ENCODE data around the gene NPY1R.

NPY1R gene

GRCh38 chr4:163332526-163333406 is at the start of gene NPY1R:
NPY1R (minus strand) TSS chr4:163332596; CDS start chr4:163326554, 6,042 bp downstream.
- peak; percentile 51 for DNase-seq

DNA sequence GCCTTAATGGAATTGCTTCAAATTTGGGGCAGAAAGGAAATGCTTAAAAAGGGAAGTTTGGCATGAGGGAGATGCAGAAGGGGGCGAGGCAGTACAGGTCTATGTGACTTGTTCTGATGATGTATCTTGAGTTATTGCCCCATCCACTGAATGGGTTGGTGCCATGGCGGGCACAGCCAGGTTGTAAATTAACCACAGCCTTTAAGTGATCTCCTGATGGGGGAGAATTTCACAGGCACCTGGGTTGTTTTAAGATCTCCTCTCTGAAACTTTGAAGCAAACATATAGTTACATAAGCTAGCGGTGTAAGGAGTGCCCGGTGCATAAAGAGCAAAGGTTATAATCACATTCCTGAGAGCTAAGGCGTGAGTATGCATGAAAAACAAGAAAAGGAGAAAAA is 48.3 kb upstream of the NPY1R start:
- DNase-seq, result no peak

DNA sequence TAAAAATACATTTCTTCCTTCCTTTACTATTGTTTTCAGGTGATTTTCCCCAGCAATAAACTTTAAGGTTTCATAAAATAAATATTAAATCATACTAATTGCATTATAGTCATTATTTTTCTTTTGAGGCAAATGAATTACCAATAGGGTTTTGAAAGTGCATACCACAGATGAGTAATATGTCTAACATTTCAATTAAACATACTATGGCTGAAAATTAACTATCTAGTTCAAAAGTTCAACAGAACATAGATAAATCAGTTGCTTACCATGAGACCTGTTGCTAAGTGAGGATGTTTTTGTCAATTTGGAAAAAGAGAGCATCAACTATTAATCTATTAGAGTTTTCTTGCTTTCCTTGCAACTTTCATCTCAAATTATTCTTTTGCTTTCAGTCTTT is 46.3 kb upstream of the NPY1R start:
- DNase-seq, result no peak

- no peak for DNase-seq
Observed at GRCh38 chr4:163372029-163372428, 39.6 kb upstream of the NPY1R start.

GRCh38 chr4:163367651-163368050 is 35.3 kb upstream of the NPY1R start:
- DNase-seq, result no peak

- no peak for DNase-seq
Observed at GRCh38 chr4:163356104-163356503, 23.7 kb upstream of the NPY1R start.

- DNase-seq, result no peak
Observed at GRCh38 chr4:163353054-163353453, 20.7 kb upstream of the NPY1R start.

DNA sequence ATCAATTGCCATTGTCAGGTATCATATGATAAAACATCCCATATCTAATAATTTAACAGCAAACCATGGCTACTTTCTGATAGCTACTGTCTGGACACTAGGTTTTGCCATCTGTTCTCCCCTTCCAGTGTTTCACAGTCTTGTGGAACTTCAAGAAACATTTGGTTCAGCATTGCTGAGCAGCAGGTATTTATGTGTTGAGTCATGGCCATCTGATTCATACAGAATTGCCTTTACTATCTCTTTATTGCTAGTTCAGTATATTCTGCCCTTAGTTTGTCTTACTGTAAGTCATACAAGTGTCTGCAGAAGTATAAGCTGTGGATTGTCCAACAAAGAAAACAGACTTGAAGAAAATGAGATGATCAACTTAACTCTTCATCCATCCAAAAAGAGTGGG is 18.3 kb upstream of the NPY1R start:
- no peak for DNase-seq

- DNase-seq, result no peak
Observed at GRCh38 chr4:163344147-163345125, 12.0 kb upstream of the NPY1R start.

DNA sequence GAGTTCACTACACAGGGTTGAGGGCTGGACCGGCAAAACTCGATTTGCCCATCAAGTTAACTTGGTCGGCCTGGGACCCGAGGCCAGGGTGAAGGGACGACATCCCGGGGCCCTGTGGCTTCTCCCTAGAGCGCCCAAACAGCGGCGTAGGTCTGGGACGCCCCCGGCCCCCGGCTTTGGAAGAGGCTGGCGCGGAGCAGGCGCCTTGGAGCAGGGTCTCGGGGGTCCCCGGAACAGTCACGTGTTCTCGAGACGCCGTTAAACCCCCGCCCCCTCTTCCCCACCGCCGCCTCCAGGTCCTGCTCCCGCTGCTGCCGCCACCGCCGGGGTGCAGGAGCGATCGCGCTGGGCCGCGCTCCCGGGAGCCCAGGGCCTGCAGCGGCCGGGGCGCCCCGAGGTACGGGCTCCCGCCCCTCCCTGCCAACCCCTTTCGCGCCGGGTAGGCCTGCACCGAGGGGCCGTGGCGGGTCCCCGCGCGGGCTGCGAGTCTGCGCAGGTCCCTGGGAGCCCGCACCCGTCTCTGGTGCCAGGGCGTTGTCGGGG is 11.3 kb upstream of the NPY1R start, which contains the start of gene NPY5R:
Gene NPY5R, plus strand, starts transcription at position 289 of the 543 bp plus-strand sequence. CDS start 6,382 bp downstream, outside the sequence.
- no peak for DNase-seq

DNA sequence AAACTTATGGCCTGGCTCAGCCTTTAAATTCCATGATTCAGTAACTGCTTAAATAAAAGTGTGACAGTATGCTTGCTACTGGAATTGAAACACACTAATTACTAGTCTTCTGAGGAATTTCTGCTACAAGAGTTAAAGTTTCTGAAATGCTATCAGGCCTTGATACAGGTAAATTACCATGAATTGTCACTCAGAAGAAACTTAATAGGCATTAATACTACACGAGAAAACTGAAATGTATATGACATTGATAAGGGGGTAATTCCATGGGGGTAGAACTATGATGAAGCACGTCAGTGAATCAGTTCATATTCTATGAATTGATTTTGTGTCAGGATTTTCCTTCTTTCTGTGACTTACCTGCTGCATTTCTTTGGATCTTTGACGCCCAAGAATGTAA is 3.0 kb upstream of the NPY1R start:
- DNase-seq, result no peak

- DNase-seq, result no peak
Observed at GRCh38 chr4:163331629-163332376, 593 bp downstream of the NPY1R start.

DNA sequence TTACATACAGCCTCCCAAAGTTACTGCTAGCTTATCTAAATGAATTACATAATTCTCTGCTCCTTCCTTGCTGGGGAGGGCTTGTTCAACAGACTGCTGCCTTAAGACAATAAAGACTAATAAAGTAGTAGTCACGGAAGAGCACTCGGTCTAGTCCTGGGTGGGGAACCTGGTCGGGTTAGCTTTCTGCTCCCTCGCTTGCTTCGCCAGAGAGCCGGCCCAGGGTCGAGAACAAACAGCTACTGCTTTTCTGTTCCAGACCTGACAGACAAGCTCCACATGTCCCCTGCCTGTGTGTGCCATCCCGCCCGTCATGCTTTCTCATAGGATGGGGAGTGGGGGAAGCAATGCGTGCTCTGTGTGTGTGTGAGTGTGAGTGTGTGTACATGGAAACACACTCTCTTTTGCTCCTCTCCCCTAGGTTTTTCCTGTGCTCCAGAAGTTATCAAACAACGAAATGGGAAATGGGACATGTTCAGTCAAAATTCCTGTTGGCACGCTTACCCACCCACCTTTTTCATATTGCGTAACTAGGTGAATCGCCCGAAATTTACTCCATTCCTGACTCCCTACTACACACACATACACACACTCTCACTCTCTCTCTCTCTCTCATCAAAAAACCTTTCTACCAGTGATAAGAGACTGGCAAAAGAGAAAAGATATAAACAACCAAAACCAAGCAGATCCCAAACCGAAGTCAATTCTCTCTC is 1.3 kb downstream of the NPY1R start:
- DNase-seq, result no peak

- no peak for DNase-seq
Observed at GRCh38 chr4:163317110-163317509, 15.3 kb downstream of the NPY1R start.

DNA sequence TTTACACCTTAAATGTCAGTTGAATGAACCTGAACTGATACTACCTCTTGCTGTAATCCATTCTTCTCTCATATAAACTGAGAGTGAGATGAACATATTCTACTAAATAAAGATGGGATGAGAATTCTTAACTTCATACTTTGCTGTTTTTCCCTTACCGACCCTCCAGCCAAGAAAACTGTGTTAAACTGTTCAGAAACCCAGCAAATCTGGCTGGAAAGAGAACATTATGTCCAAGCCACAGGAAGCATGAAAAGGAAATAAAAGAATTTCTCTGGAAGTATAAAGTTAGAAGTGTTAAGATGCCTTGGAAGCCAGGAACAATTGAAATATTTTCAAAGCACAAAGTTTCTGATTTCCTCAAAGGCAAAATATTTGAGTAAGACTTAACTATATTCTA is 22.9 kb downstream of the NPY1R start:
- no peak for DNase-seq

- no peak for DNase-seq
Observed at GRCh38 chr4:163303069-163303468, 29.3 kb downstream of the NPY1R start.

GRCh38 chr4:163300445-163300844 is 32.0 kb downstream of the NPY1R start:
- DNase-seq, result no peak

DNA sequence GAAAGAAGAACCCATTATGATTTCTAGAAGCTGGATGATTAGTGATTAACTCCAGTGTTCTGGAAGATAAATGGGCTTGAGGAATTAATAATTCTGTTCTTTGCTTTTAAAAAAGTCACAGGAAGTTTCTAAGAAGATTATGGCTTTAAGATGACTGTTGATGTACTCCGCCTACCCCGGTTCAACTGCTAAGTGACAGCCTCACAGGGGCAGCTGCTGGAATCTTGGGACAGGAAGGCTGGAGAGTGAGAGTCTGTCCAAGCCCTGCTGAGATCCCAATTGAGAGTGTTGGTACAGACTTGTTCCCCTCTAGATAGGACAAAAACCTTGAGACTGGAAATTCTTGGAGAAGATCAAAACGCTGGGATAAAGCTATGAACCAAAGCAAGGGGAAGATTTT is 37.3 kb downstream of the NPY1R start:
- DNase-seq, result no peak

DNA sequence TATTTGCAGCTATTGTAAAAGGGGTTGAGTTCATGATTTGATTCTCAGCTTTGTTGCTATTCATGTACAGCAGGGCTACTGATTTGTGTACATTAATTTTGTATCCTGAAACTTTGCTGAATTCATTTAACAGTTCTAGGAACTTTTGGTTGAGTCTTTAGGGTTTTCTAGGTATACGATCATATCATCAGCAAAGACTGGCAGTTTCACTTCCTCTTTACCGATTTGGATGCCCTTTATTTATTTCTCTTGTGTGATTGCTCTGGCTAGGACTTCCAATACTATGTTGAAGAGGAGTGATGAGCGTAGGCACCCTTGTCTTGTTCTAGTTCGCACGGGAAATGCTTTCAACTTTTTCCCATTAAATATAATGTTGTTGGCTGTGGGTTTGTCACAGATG is 48.1 kb downstream of the NPY1R start:
- no peak for DNase-seq

DNA sequence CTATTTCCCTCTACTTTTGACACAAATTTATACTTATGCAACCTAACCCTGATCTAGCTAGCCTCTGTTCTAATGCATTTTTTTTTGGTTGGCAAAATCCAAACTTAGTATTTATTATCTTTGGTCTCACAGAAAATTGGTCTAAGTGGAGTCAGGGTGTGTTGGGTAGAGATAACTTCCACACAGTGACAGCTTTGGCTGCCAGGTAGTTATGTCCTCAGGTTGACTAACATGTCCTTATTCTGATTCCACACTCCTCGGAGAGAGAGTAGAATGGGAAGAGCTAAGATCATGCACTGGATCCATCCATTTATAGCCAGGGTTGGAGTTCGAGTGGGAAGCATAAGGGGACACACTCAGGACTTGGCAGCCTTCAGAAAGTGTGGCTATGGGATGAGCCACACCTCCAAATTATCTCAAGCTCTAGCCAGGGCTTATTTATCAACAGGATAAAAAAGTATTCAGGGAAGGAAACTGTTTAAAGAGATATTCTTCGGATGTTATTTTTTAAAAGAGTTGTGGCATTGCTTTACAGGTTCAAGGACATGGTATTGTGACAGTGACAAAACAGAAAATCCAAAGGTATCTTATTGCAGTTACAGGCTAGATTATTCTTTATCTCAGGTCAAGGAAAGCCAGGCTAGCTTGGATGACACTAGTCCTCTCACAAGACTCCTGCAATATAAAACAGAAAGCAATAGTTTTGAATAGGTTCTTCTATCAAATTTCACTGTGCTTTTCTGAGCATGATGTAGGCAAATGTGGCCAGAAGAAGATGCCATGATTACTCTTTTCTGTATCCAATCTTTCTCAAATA is 51.5 kb downstream of the NPY1R start:
- no peak for DNase-seq

- no peak for DNase-seq
Observed at GRCh38 chr4:163279713-163280112, 52.7 kb downstream of the NPY1R start.
